GM12878 (cell line): ENCODE results near the gene PROSER2. TPM values are rescaled to one million over a fixed set of nuclear protein-coding genes. Genes with fewer than 3 reads are reported as not detected.

Source experiments
- ATAC-seq: fragments of 200-7000 bp; cut with Tn5 transposase; 3 replicates; pipeline ENCODE4 v1.9.1; 2020; ENCODE audit warnings: mild to moderate bottlenecking, moderate library complexity
- BruUV-seq: library from RNA; stranded (reverse); fragments of 400-500 nt; replicated peaks from 2 replicates; lab custom pipeline; 2021; lab: Mats Ljungman, UMichigan
- CTCF ChIA-PET: fragments of 300-600 bp; sonication (Branson Sonifier 250); formaldehyde crosslinking; extraction: SDS; loops from one replicate; lab custom pipeline; 2021; ENCODE audit warnings: inconsistent platforms; lab: Yijun Ruan, JAX
- POLR2A ChIA-PET: fragments of 350-600 bp; formaldehyde crosslinking; extraction: SDS; loops from one replicate; lab custom pipeline; 2021; ENCODE audit warnings: inconsistent platforms; lab: Charles Lee
- RAD21 ChIA-PET: fragments of 300-600 bp; sonication (Branson Sonifier 250); formaldehyde crosslinking; loops from one replicate; lab custom pipeline; 2023; ENCODE audit warnings: antibody characterized with exemption; ENCODE audit not compliant: unreplicated experiment; lab: Charles Lee
- SMC1A ChIA-PET: fragments of 300-600 bp; sonication (Branson Sonifier 250); formaldehyde crosslinking; loops from one replicate; lab custom pipeline; 2023; ENCODE audit not compliant: unreplicated experiment, uncharacterized antibody; lab: Charles Lee
- DNase-seq: peaks from one replicate; pipeline ENCODE4 v3.0.0-alpha.2; 2011; ENCODE audit warnings: low read depth, low spot score
- FAIRE-seq: peaks from 3 replicates; lab custom pipeline; 2011; peaks lifted over from hg19 to GRCh38; lab: Jason Lieb, UNC
- H2AFZ ChIP-seq: 2 replicates; pipeline ENCODE4 v1.6.0; 2011; ENCODE audit warnings: low read depth, low read length, control low read depth; ENCODE audit not compliant: control insufficient read depth
- H3K27ac ChIP-seq: 2 replicates; pipeline ENCODE4 v1.5.1; 2011; ENCODE audit warnings: control low read depth; ENCODE audit not compliant: control insufficient read depth, insufficient read depth
- H3K27me3 ChIP-seq, 2 experiments: replicated peaks in 1 of 2; 2 replicates each; pipeline versions ENCODE4 v1.6.0 to v1.6.1; 2011; ENCODE audit warnings: low read length in 1 of 2; ENCODE audit not compliant: control insufficient read depth in 2 of 2, insufficient read depth in 2 of 2
- H3K36me3 ChIP-seq, 2 experiments: 2 replicates each; pipeline ENCODE4 v1.5.1; 2011; ENCODE audit warnings: low read length in 1 of 2; ENCODE audit not compliant: control insufficient read depth in 2 of 2, insufficient read depth in 2 of 2
- H3K4me1 ChIP-seq: 2 replicates; pipeline ENCODE4 v1.6.1; 2011; ENCODE audit warnings: mild to moderate bottlenecking, low read length, moderate library complexity, mixed read lengths; ENCODE audit not compliant: control insufficient read depth, insufficient read depth
- H3K4me2 ChIP-seq: 2 replicates; pipeline ENCODE4 v1.6.0; 2011; ENCODE audit warnings: control low read depth; ENCODE audit not compliant: control insufficient read depth, insufficient read depth
- H3K4me3 ChIP-seq: fragments of 200-600 bp; sonication (generic); 2 replicates; pipeline ENCODE4 v1.5.1; 2016
- H3K79me2 ChIP-seq: 2 replicates; pipeline ENCODE4 v1.6.0; 2011; ENCODE audit warnings: low read length; ENCODE audit not compliant: control insufficient read depth, insufficient read depth
- H3K9ac ChIP-seq: 2 replicates; pipeline ENCODE4 v1.8.0; 2011; ENCODE audit warnings: low read length, control low read depth, mixed read lengths; ENCODE audit not compliant: control insufficient read depth, insufficient read depth
- H3K9me3 ChIP-seq: replicated peaks from 3 replicates; pipeline ENCODE4 v1.5.1; 2011; ENCODE audit warnings: mild to moderate bottlenecking, low read length; ENCODE audit not compliant: control insufficient read depth, insufficient read depth
- H4K20me1 ChIP-seq: 2 replicates; pipeline ENCODE4 v1.6.0; 2011; ENCODE audit not compliant: control insufficient read depth, insufficient read depth
- ASH2L ChIP-seq: fragments of 300-600, 200-600 bp; sonication (generic); IDR thresholded peaks from 2 replicates; pipeline ENCODE4 v1.6.1; 2017; ENCODE audit warnings: low read depth, mild to moderate bottlenecking, borderline replicate concordance
- ATF7 ChIP-seq: fragments of 450-650 bp; IDR thresholded peaks from 2 replicates; pipeline ENCODE4 v1.6.1; 2016; ENCODE audit warnings: low read depth, mild to moderate bottlenecking
- BHLHE40 ChIP-seq, 2 experiments: fragments of 450-650 bp in 1 of 2; IDR thresholded peaks; 2 replicates each; pipeline ENCODE4 v1.6.1; 2011 to 2017; ENCODE audit warnings: low read depth in 2 of 2, borderline replicate concordance in 1 of 2, improper control_type of control experiment in 1 of 2, low read length in 1 of 2, mild to moderate bottlenecking in 1 of 2
- CBX5 ChIP-seq: sonication (generic); IDR thresholded peaks from 2 replicates; pipeline ENCODE4 v1.6.1; 2016; ENCODE audit warnings: low read depth, moderate library complexity, mild to moderate bottlenecking, inconsistent platforms
- E2F8 ChIP-seq: fragments of 450-650 bp; IDR thresholded peaks from 2 replicates; pipeline ENCODE4 v1.6.1; 2018; ENCODE audit warnings: mild to moderate bottlenecking, low read depth, moderate library complexity; ENCODE audit not compliant: partially characterized antibody
- JUND ChIP-seq: IDR thresholded peaks from 2 replicates; pipeline ENCODE4 v1.6.1; 2012; ENCODE audit warnings: low read depth, mild to moderate bottlenecking, low read length, improper control_type of control experiment, moderate library complexity
- KLF5 ChIP-seq: fragments of 450-650 bp; IDR thresholded peaks from 2 replicates; pipeline ENCODE4 v1.6.1; 2014; ENCODE audit warnings: mild to moderate bottlenecking; ENCODE audit not compliant: partially characterized antibody
- NFIC ChIP-seq: IDR thresholded peaks from 2 replicates; pipeline ENCODE4 v1.6.1; 2012; ENCODE audit warnings: low read depth, mild to moderate bottlenecking, inconsistent platforms, low read length, moderate library complexity
- RAD21 ChIP-seq: IDR thresholded peaks from 2 replicates; pipeline ENCODE4 v1.6.1; 2011; ENCODE audit warnings: mild to moderate bottlenecking, low read depth, low read length, moderate library complexity; ENCODE audit not compliant: insufficient read depth
- SMAD5 ChIP-seq: IDR thresholded peaks from 2 replicates; pipeline ENCODE4 v1.6.1; 2016; ENCODE audit warnings: antibody characterized with exemption, low read depth
- SP1 ChIP-seq: IDR thresholded peaks from one replicate; pipeline ENCODE4 v1.6.1; 2011; ENCODE audit warnings: low read depth, low read length
- SRF ChIP-seq, 2 experiments: IDR thresholded peaks; 2 replicates each; pipeline ENCODE4 v1.6.1; 2011; ENCODE audit warnings: low read depth in 2 of 2, low read length in 2 of 2, mild to moderate bottlenecking in 1 of 2, moderate library complexity in 1 of 2
- WRNIP1 ChIP-seq: IDR thresholded peaks from 2 replicates; pipeline ENCODE4 v1.6.1; 2011; ENCODE audit warnings: low read depth, low read length, improper control_type of control experiment, borderline replicate concordance
- ZBTB11 ChIP-seq: fragments of 450-650 bp; formaldehyde crosslinking; IDR thresholded peaks from 2 replicates; pipeline ENCODE4 v1.5.0; 2022; ENCODE audit warnings: mild to moderate bottlenecking, missing genetic modification characterization
- ZNF207 ChIP-seq: fragments of 450-650 bp; IDR thresholded peaks from 2 replicates; pipeline ENCODE4 v1.6.1; 2014; ENCODE audit warnings: antibody characterized with exemption, mild to moderate bottlenecking, borderline replicate concordance
- ZNF622 ChIP-seq: fragments of 450-650 bp; IDR thresholded peaks from 2 replicates; pipeline ENCODE4 v1.6.1; 2017; ENCODE audit warnings: mild to moderate bottlenecking, inconsistent platforms
- WGBS: methylation state at CpG from one replicate; pipeline ENCODE4 v1.1.6; 2016; ENCODE audit warnings: low lambda C conversion rate; ENCODE audit not compliant: insufficient replicate concordance, insufficient coverage; ENCODE audit errors: missing lambda C conversion rate; 5-methylcytosine and 5-hydroxymethylcytosine counted together
- in situ Hi-C: fragments of 300-500 bp; cut with MboI; formaldehyde crosslinking; loops from 9 replicates; pipeline ENCODE4 v1.14.3; 2018; ENCODE audit warnings: mixed read lengths
- intact Hi-C: fragments of 100-400 bp; cut with micrococcal nuclease; formaldehyde crosslinking; loops from one replicate; pipeline ENCODE4 v1.14.2; 2022; ENCODE audit not compliant: unreplicated experiment
- polyA plus RNA-seq, 11 experiments: library from polyadenylated mRNA; depleted of rRNA in 4 of 11; unstranded in 6 of 11; stranded (reverse) in 5 of 11; fragments of >200 nt; fragmentation: Nextera tagmentation in 4 of 11; fragmentation: Illumina TruSeq in 1 of 11; extraction: Ambion mirVana in 4 of 11; extraction: Trizol in 1 of 11; gene quantifications; 1 replicate in 1 of 11; 2 replicates in 10 of 11; pipeline versions ENCODE4 v1.2.1 to v1.2.3, GENCODE V29; 2011 to 2016; ENCODE audit warnings: inconsistent platforms in 2 of 11, missing spikeins in 2 of 11, low read depth in 1 of 11
- total RNA-seq, 4 experiments: library from RNA; depleted of rRNA in 3 of 4; stranded (reverse); fragments of >200 nt in 3 of 4; fragmentation: Illumina TruSeq in 1 of 4; extraction: Trizol in 1 of 4; gene quantifications; 2 replicates each; pipeline versions ENCODE4 v1.2.1 to v1.2.3, GENCODE V29; 2013 to 2021

PROSER2 gene
- total and polyA plus RNA-seq, 10 of the 15 experiments (the other 5 are each of a cell fraction or from before 2014, with no cell fraction given), result 0.04 to 0.25 (median 0.07) TPM; not detected in 6

- ChIA-PET CTCF (interaction anchor here (0.7 kb wide), 1 partner anchor 721 kb away, joined by 3 read pairs; no protein-coding TSS in a partner anchor), SMC1A (no interaction called here), RAD21 (interaction anchor here (1.4 kb wide), 1 partner anchor 112 kb away, joined by 4 read pairs; no protein-coding TSS in a partner anchor), POLR2A (interaction anchor here (0.6 kb wide), 1 partner anchor 849 kb away, joined by 10 read pairs; no protein-coding TSS in a partner anchor)
- Histone ChIP-seq H2AFZ (no peak overlapping the region), H3K27ac (no peak overlapping the region), H3K9me3 (no peaks in the 10 kb centered on the region), H3K9ac (no peak overlapping the region), H3K27me3 (no peaks in the 10 kb centered on the region), H3K79me2 (no peaks in the 10 kb centered on the region), H3K4me3 (no peak overlapping the region), H3K4me2 (no peak overlapping the region), H3K4me1 (no peaks in the 10 kb centered on the region; the same call in 1 of the 2 replicates), H4K20me1 (no peaks in the 10 kb centered on the region), H3K36me3 (no peaks in the 10 kb centered on the region)
- 80% methylated on average over 11 of the region's 11 CpGs for WGBS
- no peak for DNase-seq
- no peak for FAIRE-seq
- no TSS peak for BruUV-seq
- intact Hi-C loops, result no loop called here
- TF ChIP-seq SMAD5 (no peak), JUND (no peak), E2F8 (no peak), KLF5 (no peak), NFIC (no peak), BHLHE40 (IDR thresholded peaks at IDR 0.05; ENCODE audit: borderline replicate concordance in 1 of 2, low read depth in 2 of 2, low read length in 1 of 2) (no peak), ZBTB11 (CRISPR knock-in tag) (no peak), SRF (IDR thresholded peaks at IDR 0.05; ENCODE audit: low read depth in 2 of 2, low read length in 2 of 2) (no peak), ATF7 (no peak), ZNF622 (no peak), WRNIP1 (no peak), CBX5 (no peak), RAD21 (no peak), SP1 (no peak), ZNF207 (no peak), ASH2L (no peak)
- ATAC-seq, result no peak
- in situ Hi-C loops, result no loop called here
These were observed 57.9 kb downstream of the PROSER2 start for GRCh38 chr10:11881030-11881476.
